ENCODE measurements around the gene IGBP1. TPM values are rescaled to one million over a fixed set of nuclear protein-coding genes. Genes with fewer than 3 reads are reported as not detected.
A peak's percentile ranks its signal among the peaks of the same experiment; 100 is the strongest.

The IGBP1 gene
- total and polyA plus RNA-seq, 10 of the 15 experiments (the other 5 are each of a cell fraction or from before 2014, with no cell fraction given): 29.7 to 120 (median 58.7) TPM

DNA sequence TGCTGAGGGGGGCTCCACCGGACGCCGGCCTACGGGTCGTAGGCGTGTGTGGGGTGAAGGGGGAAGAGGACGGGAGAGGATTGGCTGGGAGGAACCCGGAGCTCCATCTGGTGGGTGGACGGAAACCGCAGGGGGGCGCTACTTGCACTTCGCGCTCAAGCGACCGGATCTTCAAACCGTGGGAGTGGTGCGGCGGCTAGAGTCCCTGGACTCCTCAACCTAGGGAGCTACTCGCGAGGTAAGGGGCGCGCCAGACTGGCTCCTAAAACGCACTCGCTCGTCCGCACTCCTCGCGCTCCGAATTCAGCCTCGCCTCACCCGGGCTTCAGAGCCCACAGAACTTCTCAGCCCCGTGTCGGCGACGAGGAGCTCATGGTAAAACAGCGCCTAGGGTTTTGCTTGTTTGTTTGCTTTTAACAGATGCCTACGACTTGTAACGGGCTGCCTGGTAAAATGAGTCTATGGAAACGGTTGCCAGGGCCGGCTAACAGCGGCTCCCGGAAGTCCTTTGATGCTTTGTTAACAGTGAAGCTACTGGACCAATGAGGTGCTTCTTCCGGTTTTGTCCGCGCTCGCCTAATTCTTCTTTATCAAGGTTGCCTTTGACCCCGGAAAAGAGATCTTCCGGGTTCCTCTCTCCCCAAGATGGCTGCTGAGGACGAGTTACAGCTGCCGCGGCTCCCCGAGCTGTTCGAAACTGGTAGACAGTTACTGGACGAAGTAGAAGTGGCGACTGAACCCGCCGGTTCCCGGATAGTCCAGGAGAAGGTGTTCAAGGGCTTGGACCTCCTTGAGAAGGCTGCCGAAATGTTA is at the start of gene IGBP1 (continued):
- TF ChIP-seq POLR2AphosphoS5 (IDR thresholded peaks at IDR 0.05; ENCODE audit: low read length) (peak; percentile 88), CREB1 (IDR thresholded peaks at IDR 0.05; ENCODE audit: low read depth) (0 out of 2 replicates have a peak, but pooled peaks have one; percentile 37), TCF7 (IDR thresholded peaks at IDR 0.05; ENCODE audit: borderline replicate concordance) (0 out of 2 replicates have a peak, but pooled peaks have one; percentile 28), MTA2 (IDR thresholded peaks at IDR 0.05; ENCODE audit: low read depth) (peak; percentile 45), NFYB (IDR thresholded peaks at IDR 0.05; ENCODE audit: insufficient read depth, low read depth, low read length) (peak; percentile 43; the same call in 1 of the 2 replicates), DPF2 (IDR thresholded peaks at IDR 0.05) (peak; percentile 39; the same call in 1 of the 2 replicates), ASH2L (IDR thresholded peaks at IDR 0.05; ENCODE audit: borderline replicate concordance, low read depth) (no peak), GABPA (IDR thresholded peaks at IDR 0.05; ENCODE audit: low read depth) (peak; percentile 82), LARP7 (IDR thresholded peaks at IDR 0.05) (peak; percentile 63; the same call in 1 of the 2 replicates), ZNF217 (IDR thresholded peaks at IDR 0.05) (no peak), POLR2AphosphoS2 (IDR thresholded peaks at IDR 0.05; ENCODE audit: low read depth, low read length) (peak; percentile 53; the same call in 1 of the 2 replicates), SMC3 (IDR thresholded peaks at IDR 0.05; ENCODE audit: borderline replicate concordance, low read length) (peak; percentile 5; the same call in 1 of the 2 replicates), FOS (IDR thresholded peaks at IDR 0.05; ENCODE audit: borderline replicate concordance, extremely low read depth, insufficient read length) (no peak), MXI1 (IDR thresholded peaks at IDR 0.05; ENCODE audit: low read depth, low read length) (peak; percentile 78; the same call in 1 of the 2 replicates)
- TF ChIP-seq, protein P1, sequence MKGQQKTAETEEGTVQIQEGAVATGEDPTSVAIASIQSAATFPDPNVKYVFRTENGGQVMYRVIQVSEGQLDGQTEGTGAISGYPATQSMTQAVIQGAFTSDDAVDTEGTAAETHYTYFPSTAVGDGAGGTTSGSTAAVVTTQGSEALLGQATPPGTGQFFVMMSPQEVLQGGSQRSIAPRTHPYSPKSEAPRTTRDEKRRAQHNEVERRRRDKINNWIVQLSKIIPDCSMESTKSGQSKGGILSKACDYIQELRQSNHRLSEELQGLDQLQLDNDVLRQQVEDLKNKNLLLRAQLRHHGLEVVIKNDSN (IDR thresholded peaks at IDR 0.05; ENCODE audit: borderline replicate concordance, extremely low read length, insufficient read depth, low read depth, low read length): no peak
- TF ChIP-seq, protein P2, sequence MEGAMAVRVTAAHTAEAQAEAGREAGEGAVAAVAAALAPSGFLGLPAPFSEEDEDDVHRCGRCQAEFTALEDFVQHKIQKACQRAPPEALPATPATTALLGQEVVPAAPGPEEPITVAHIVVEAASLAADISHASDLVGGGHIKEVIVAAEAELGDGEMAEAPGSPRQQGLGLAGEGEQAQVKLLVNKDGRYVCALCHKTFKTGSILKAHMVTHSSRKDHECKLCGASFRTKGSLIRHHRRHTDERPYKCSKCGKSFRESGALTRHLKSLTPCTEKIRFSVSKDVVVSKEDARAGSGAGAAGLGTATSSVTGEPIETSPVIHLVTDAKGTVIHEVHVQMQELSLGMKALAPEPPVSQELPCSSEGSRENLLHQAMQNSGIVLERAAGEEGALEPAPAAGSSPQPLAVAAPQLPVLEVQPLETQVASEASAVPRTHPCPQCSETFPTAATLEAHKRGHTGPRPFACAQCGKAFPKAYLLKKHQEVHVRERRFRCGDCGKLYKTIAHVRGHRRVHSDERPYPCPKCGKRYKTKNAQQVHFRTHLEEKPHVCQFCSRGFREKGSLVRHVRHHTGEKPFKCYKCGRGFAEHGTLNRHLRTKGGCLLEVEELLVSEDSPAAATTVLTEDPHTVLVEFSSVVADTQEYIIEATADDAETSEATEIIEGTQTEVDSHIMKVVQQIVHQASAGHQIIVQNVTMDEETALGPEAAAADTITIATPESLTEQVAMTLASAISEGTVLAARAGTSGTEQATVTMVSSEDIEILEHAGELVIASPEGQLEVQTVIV (IDR thresholded peaks at IDR 0.05; ENCODE audit: borderline replicate concordance, partially characterized antibody): peak; percentile 49
- TF ChIP-seq, protein P3, sequence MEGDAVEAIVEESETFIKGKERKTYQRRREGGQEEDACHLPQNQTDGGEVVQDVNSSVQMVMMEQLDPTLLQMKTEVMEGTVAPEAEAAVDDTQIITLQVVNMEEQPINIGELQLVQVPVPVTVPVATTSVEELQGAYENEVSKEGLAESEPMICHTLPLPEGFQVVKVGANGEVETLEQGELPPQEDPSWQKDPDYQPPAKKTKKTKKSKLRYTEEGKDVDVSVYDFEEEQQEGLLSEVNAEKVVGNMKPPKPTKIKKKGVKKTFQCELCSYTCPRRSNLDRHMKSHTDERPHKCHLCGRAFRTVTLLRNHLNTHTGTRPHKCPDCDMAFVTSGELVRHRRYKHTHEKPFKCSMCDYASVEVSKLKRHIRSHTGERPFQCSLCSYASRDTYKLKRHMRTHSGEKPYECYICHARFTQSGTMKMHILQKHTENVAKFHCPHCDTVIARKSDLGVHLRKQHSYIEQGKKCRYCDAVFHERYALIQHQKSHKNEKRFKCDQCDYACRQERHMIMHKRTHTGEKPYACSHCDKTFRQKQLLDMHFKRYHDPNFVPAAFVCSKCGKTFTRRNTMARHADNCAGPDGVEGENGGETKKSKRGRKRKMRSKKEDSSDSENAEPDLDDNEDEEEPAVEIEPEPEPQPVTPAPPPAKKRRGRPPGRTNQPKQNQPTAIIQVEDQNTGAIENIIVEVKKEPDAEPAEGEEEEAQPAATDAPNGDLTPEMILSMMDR (IDR thresholded peaks at IDR 0.05 in 2 of 3, conservative IDR thresholded peaks at IDR 0.05 in 1 of 3; ENCODE audit: control insufficient read depth in 2 of 3, extremely low read depth in 1 of 3, insufficient read depth in 1 of 3, low read depth in 3 of 3, low read length in 3 of 3): peak; percentile 35 to 53 (median 44); a peak in 5 of 6 replicates
- TF ChIP-seq, protein P4, sequence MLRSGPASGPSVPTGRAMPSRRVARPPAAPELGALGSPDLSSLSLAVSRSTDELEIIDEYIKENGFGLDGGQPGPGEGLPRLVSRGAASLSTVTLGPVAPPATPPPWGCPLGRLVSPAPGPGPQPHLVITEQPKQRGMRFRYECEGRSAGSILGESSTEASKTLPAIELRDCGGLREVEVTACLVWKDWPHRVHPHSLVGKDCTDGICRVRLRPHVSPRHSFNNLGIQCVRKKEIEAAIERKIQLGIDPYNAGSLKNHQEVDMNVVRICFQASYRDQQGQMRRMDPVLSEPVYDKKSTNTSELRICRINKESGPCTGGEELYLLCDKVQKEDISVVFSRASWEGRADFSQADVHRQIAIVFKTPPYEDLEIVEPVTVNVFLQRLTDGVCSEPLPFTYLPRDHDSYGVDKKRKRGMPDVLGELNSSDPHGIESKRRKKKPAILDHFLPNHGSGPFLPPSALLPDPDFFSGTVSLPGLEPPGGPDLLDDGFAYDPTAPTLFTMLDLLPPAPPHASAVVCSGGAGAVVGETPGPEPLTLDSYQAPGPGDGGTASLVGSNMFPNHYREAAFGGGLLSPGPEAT (IDR thresholded peaks at IDR 0.05; ENCODE audit: low read depth): peak; percentile 69; the same call in 1 of the 2 replicates
- TF ChIP-seq, protein P5, sequence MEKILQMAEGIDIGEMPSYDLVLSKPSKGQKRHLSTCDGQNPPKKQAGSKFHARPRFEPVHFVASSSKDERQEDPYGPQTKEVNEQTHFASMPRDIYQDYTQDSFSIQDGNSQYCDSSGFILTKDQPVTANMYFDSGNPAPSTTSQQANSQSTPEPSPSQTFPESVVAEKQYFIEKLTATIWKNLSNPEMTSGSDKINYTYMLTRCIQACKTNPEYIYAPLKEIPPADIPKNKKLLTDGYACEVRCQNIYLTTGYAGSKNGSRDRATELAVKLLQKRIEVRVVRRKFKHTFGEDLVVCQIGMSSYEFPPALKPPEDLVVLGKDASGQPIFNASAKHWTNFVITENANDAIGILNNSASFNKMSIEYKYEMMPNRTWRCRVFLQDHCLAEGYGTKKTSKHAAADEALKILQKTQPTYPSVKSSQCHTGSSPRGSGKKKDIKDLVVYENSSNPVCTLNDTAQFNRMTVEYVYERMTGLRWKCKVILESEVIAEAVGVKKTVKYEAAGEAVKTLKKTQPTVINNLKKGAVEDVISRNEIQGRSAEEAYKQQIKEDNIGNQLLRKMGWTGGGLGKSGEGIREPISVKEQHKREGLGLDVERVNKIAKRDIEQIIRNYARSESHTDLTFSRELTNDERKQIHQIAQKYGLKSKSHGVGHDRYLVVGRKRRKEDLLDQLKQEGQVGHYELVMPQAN (conservative IDR thresholded peaks at IDR 0.05): peak; percentile 91

Data from GM12878 (cell line).